H9 (cell line): ENCODE measurements around the gene CHST8. TPM values are rescaled to one million over a fixed set of nuclear protein-coding genes. Genes with fewer than 3 reads are reported as not detected.

Source experiments
- DNase-seq: peaks from one replicate; pipeline ENCODE4 v3.0.0-alpha.2; 2017
- H2AFZ ChIP-seq: one replicate; pipeline ENCODE4 v1.6.1; 2013; ENCODE audit warnings: mild to moderate bottlenecking, low read length, control low read depth, moderate library complexity
- H2AK5ac ChIP-seq: 2 replicates; pipeline ENCODE4 v1.6.1; 2013; ENCODE audit warnings: low read length, control low read depth, mixed read lengths; ENCODE audit not compliant: insufficient read length
- H2BK120ac ChIP-seq: one replicate; pipeline ENCODE4 v1.6.1; 2013; ENCODE audit warnings: low read depth, mild to moderate bottlenecking, low read length, control low read depth, inconsistent platforms; ENCODE audit not compliant: poor library complexity, severe bottlenecking
- H2BK12ac ChIP-seq: 2 replicates; pipeline ENCODE4 v1.6.1; 2013; ENCODE audit warnings: low read length, control low read depth, mixed read lengths, low read depth; ENCODE audit not compliant: insufficient read length
- H2BK15ac ChIP-seq: 2 replicates; pipeline ENCODE4 v1.6.1; 2013; ENCODE audit warnings: low read depth, low read length, control low read depth
- H2BK20ac ChIP-seq: one replicate; pipeline ENCODE4 v1.6.1; 2013; ENCODE audit warnings: low read depth, mild to moderate bottlenecking, low read length, control low read depth, inconsistent platforms; ENCODE audit not compliant: poor library complexity, severe bottlenecking
- H2BK5ac ChIP-seq: 2 replicates; pipeline ENCODE4 v1.6.1; 2013; ENCODE audit warnings: low read length, control low read depth, mixed read lengths; ENCODE audit not compliant: insufficient read length
- H3K14ac ChIP-seq: 2 replicates; pipeline ENCODE4 v1.6.1; 2013; ENCODE audit warnings: low read length, control low read depth; ENCODE audit not compliant: insufficient read depth
- H3K18ac ChIP-seq: 2 replicates; pipeline ENCODE4 v1.6.1; 2013; ENCODE audit warnings: low read depth, mild to moderate bottlenecking, mixed read lengths, low read length, control low read depth; ENCODE audit not compliant: insufficient read length
- H3K23ac ChIP-seq: 2 replicates; pipeline ENCODE4 v1.6.1; 2013; ENCODE audit warnings: low read length, control low read depth, mixed read lengths, low read depth; ENCODE audit not compliant: insufficient read length
- H3K23me2 ChIP-seq: 2 replicates; pipeline ENCODE4 v1.6.1; 2013; ENCODE audit warnings: low read depth, mild to moderate bottlenecking, mixed read lengths, low read length, control low read depth; ENCODE audit not compliant: insufficient read length, poor library complexity, severe bottlenecking
- H3K27ac ChIP-seq: 2 replicates; pipeline ENCODE4 v1.5.1; 2013; ENCODE audit warnings: low read length, control low read depth, mixed read lengths, low read depth; ENCODE audit not compliant: insufficient read length
- H3K27me3 ChIP-seq: 2 replicates; pipeline ENCODE4 v1.6.1; 2013; ENCODE audit warnings: low read length, control low read depth, inconsistent platforms; ENCODE audit not compliant: insufficient read depth
- H3K4ac ChIP-seq: 2 replicates; pipeline ENCODE4 v1.6.1; 2013; ENCODE audit warnings: low read depth, mild to moderate bottlenecking, control low read depth, inconsistent platforms, low read length, moderate library complexity
- H3K4me1 ChIP-seq: 2 replicates; pipeline ENCODE4 v1.6.1; 2013; ENCODE audit warnings: low read length, control low read depth, inconsistent platforms; ENCODE audit not compliant: insufficient read depth
- H3K4me2 ChIP-seq: 2 replicates; pipeline ENCODE4 v1.6.1; 2013; ENCODE audit warnings: low read length, control low read depth, mixed read lengths; ENCODE audit not compliant: insufficient read length, insufficient read depth
- H3K56ac ChIP-seq: 2 replicates; pipeline ENCODE4 v1.6.1; 2013; ENCODE audit warnings: low read depth, mild to moderate bottlenecking, mixed read lengths, low read length, control low read depth; ENCODE audit not compliant: insufficient read length
- H3K79me1 ChIP-seq: 2 replicates; pipeline ENCODE4 v1.6.1; 2013; ENCODE audit warnings: low read depth, mild to moderate bottlenecking, moderate library complexity, low read length, control low read depth, inconsistent platforms; ENCODE audit not compliant: insufficient read depth, poor library complexity, severe bottlenecking
- H3K79me2 ChIP-seq: 2 replicates; pipeline ENCODE4 v1.6.1; 2013; ENCODE audit warnings: low read length, control low read depth, inconsistent platforms; ENCODE audit not compliant: insufficient read depth
- H3K9ac ChIP-seq: 2 replicates; pipeline ENCODE4 v1.6.1; 2013; ENCODE audit warnings: low read length, control low read depth, mixed read lengths; ENCODE audit not compliant: insufficient read length; ENCODE audit errors: extremely low read depth
- H3K9me3 ChIP-seq: one replicate; pipeline ENCODE4 v1.6.1; 2013; ENCODE audit warnings: low read depth, low read length, inconsistent platforms; ENCODE audit not compliant: control insufficient read depth
- H3T11ph ChIP-seq: one replicate; pipeline ENCODE4 v1.6.1; 2013; ENCODE audit warnings: mild to moderate bottlenecking, low read length, control low read depth, inconsistent platforms
- H4K20me1 ChIP-seq: one replicate; pipeline ENCODE4 v1.6.1; 2013; ENCODE audit not compliant: control insufficient read depth, insufficient read length, insufficient read depth
- H4K5ac ChIP-seq: 2 replicates; pipeline ENCODE4 v1.6.1; 2013; ENCODE audit warnings: low read depth, mild to moderate bottlenecking, mixed read lengths, low read length, control low read depth; ENCODE audit not compliant: insufficient read length
- H4K8ac ChIP-seq: replicated peaks from 2 replicates; pipeline ENCODE4 v1.6.1; 2013; ENCODE audit warnings: low read length, control low read depth, mixed read lengths, low read depth; ENCODE audit not compliant: insufficient read length
- H4K91ac ChIP-seq: 2 replicates; pipeline ENCODE4 v1.6.1; 2013; ENCODE audit warnings: low read depth, mild to moderate bottlenecking, moderate library complexity, mixed read lengths, low read length, control low read depth; ENCODE audit not compliant: insufficient read length
- H3K27ac Mint-ChIP-seq, 3 experiments: 2 replicates in 2 of 3; 3 replicates in 1 of 3; pipeline ENCODE4 v1.8.0; 2020 to 2021; ENCODE audit warnings: mixed read lengths in 3 of 3, mild to moderate bottlenecking in 1 of 3, moderate library complexity in 1 of 3
- H3K27me3 Mint-ChIP-seq: 2 replicates; pipeline ENCODE4 v1.8.0; 2021; ENCODE audit warnings: low read depth, mild to moderate bottlenecking, moderate library complexity, mixed read lengths
- H3K36me3 Mint-ChIP-seq, 3 experiments: 2 replicates in 2 of 3; 3 replicates in 1 of 3; pipeline ENCODE4 v1.8.0; 2020 to 2021; ENCODE audit warnings: low read depth in 3 of 3, mixed read lengths in 3 of 3; ENCODE audit not compliant: insufficient read depth in 1 of 3
- H3K4me1 Mint-ChIP-seq, 2 experiments: 2 replicates each; pipeline ENCODE4 v1.8.0; 2020; ENCODE audit warnings: mixed read lengths in 2 of 2
- H3K4me3 Mint-ChIP-seq, 2 experiments: 2 replicates in 1 of 2; 3 replicates in 1 of 2; pipeline ENCODE4 v1.8.0; 2020 to 2021; ENCODE audit warnings: mild to moderate bottlenecking in 2 of 2, mixed read lengths in 2 of 2, moderate library complexity in 1 of 2
- H3K9me3 Mint-ChIP-seq, 2 experiments: 2 replicates in 1 of 2; 3 replicates in 1 of 2; pipeline ENCODE4 v1.8.0; 2020; ENCODE audit warnings: mild to moderate bottlenecking in 2 of 2, mixed read lengths in 2 of 2, moderate library complexity in 1 of 2
- CTCF ChIP-seq: fragments of 200-600 bp; sonication (generic); conservative IDR thresholded peaks from 3 replicates; pipeline ENCODE4 v1.8.0; 2021; ENCODE audit warnings: antibody characterized with exemption, mild to moderate bottlenecking
- WGBS: extraction: QIAGEN DNeasy Blood & Tissue Kit; methylation state at CpG from one replicate; pipeline ENCODE4 v1.1.7; 2013; ENCODE audit warnings: missing lambda C conversion rate, low lambda C conversion rate, mixed read lengths; ENCODE audit not compliant: insufficient read length; ENCODE audit errors: extremely low coverage; 5-methylcytosine and 5-hydroxymethylcytosine counted together
- total RNA-seq: library from RNA; stranded (reverse); gene quantifications from 2 replicates; pipeline ENCODE4 v1.2.1, GENCODE V29; 2021

The CHST8 gene
- total RNA-seq, 1 experiment from 2014 or later = 5.1 TPM

- TF ChIP-seq CTCF = no peak
- H3K79me2 ChIP-seq = no peaks in the 10 kb centered on the region
- Mint-ChIP-seq H3K4me3 (no peak overlapping the region), H3K27ac (0 out of 7 replicates have a peak overlapping the region, but pooled peaks of 1 of the 3 experiments have one; percentile 22), H3K9me3 (no peaks in the 10 kb centered on the region), H3K36me3 (no peaks in the 10 kb centered on the region), H3K27me3 (no peaks in the 10 kb centered on the region; the same call in none of the 2 replicates), H3K4me1 (peaks cover 15 to 17% of the 10 kb centered on the region in 2 experiments)
- no peak overlapping the region for H2AFZ ChIP-seq
- no peak overlapping the region for H3K23ac ChIP-seq
- H4K20me1 ChIP-seq = no peaks in the 10 kb centered on the region
- H3K9me3 ChIP-seq = no peaks in the 10 kb centered on the region
- no peak overlapping the region for H3K27ac ChIP-seq
- no CpG with 5 or more reads among the region's 5 CpGs for WGBS
- no peak for DNase-seq
- H2AK5ac ChIP-seq = no peak overlapping the region
- H2BK12ac ChIP-seq = no peak overlapping the region
- no peaks in the 10 kb centered on the region for H3K23me2 ChIP-seq
- no peak overlapping the region for H4K5ac ChIP-seq
- H4K8ac ChIP-seq = no peak overlapping the region
- H3K4me2 ChIP-seq = no peak overlapping the region
- no peak overlapping the region for H3K14ac ChIP-seq
- no peak overlapping the region for H2BK5ac ChIP-seq
- no peak overlapping the region for H2BK15ac ChIP-seq
- H4K91ac ChIP-seq = no peak overlapping the region
- H3K9ac ChIP-seq = no peak overlapping the region
- no peak overlapping the region for H2BK120ac ChIP-seq
- H3K4ac ChIP-seq = no peak overlapping the region
- H3K56ac ChIP-seq = no peak overlapping the region
- H3K18ac ChIP-seq = no peak overlapping the region
- no peak overlapping the region for H3T11ph ChIP-seq
- peaks cover 6% of the 10 kb centered on the region; the same call in 1 of the 2 replicates for H3K4me1 ChIP-seq
- no peaks in the 10 kb centered on the region for H3K79me1 ChIP-seq
- no peaks in the 10 kb centered on the region for H3K27me3 ChIP-seq
- H2BK20ac ChIP-seq = no peak overlapping the region
Measured at GRCh38 chr19:33659835-33660234, 38.1 kb downstream of the CHST8 start.
